Trophoblast cell (in vitro differentiated cells and primary cell): ENCODE data around the gene OR10K1.

Experiments used
- DNase-seq, 2 donors: peaks; one replicate each; pipeline ENCODE4 v3.0.0-alpha.2; 2016
- H2AFZ ChIP-seq: 2 replicates; pipeline ENCODE4 v1.6.1; 2013; ENCODE audit warnings: low read length, moderate library complexity, mild to moderate bottlenecking; ENCODE audit not compliant: insufficient read depth, poor library complexity
- H2AK5ac ChIP-seq: 2 replicates; pipeline ENCODE4 v1.6.1; 2013; ENCODE audit warnings: mild to moderate bottlenecking, low read length
- H2BK120ac ChIP-seq: 2 replicates; pipeline ENCODE4 v1.6.1; 2013; ENCODE audit warnings: low read length, mild to moderate bottlenecking, moderate library complexity; ENCODE audit not compliant: insufficient read depth, poor library complexity
- H2BK12ac ChIP-seq: 2 replicates; pipeline ENCODE4 v1.6.1; 2013; ENCODE audit warnings: mild to moderate bottlenecking, low read length, moderate library complexity
- H2BK5ac ChIP-seq: 2 replicates; pipeline ENCODE4 v1.6.1; 2013; ENCODE audit warnings: low read length, low read depth, moderate library complexity, mild to moderate bottlenecking; ENCODE audit not compliant: poor library complexity
- H3K14ac ChIP-seq: 2 replicates; pipeline ENCODE4 v1.6.1; 2013; ENCODE audit warnings: mild to moderate bottlenecking, low read length
- H3K18ac ChIP-seq: 2 replicates; pipeline ENCODE4 v1.6.1; 2013; ENCODE audit warnings: mild to moderate bottlenecking, low read length
- H3K23ac ChIP-seq: 2 replicates; pipeline ENCODE4 v1.6.1; 2013; ENCODE audit warnings: low read length
- H3K27ac ChIP-seq: 2 replicates; pipeline ENCODE4 v1.5.1; 2013; ENCODE audit warnings: low read depth, mild to moderate bottlenecking, inconsistent platforms, low read length, moderate library complexity
- H3K27me3 ChIP-seq: 2 replicates; pipeline ENCODE4 v1.6.1; 2013; ENCODE audit warnings: inconsistent platforms, mild to moderate bottlenecking, low read length, moderate library complexity; ENCODE audit not compliant: insufficient read depth
- H3K36me3 ChIP-seq, 2 experiments: 1 replicate in 1 of 2; 2 replicates in 1 of 2; pipeline ENCODE4 v1.6.1; 2013; ENCODE audit warnings: low read length in 2 of 2, mild to moderate bottlenecking in 2 of 2, moderate library complexity in 1 of 2; ENCODE audit not compliant: insufficient read depth in 2 of 2, control insufficient read depth in 1 of 2
- H3K4ac ChIP-seq: 2 replicates; pipeline ENCODE4 v1.6.1; 2013; ENCODE audit warnings: low read depth, mild to moderate bottlenecking, low read length, moderate library complexity
- H3K4me1 ChIP-seq, 2 experiments: 1 replicate in 1 of 2; 2 replicates in 1 of 2; pipeline ENCODE4 v1.6.1; 2013; ENCODE audit warnings: low read length in 2 of 2, mild to moderate bottlenecking in 2 of 2, moderate library complexity in 1 of 2; ENCODE audit not compliant: insufficient read depth in 2 of 2, control insufficient read depth in 1 of 2
- H3K4me2 ChIP-seq: 2 replicates; pipeline ENCODE4 v1.6.1; 2013; ENCODE audit warnings: inconsistent platforms, mild to moderate bottlenecking, low read length, moderate library complexity
- H3K4me3 ChIP-seq: 2 replicates; pipeline ENCODE4 v1.5.1; 2013; ENCODE audit warnings: mild to moderate bottlenecking, low read depth, low read length, inconsistent platforms
- H3K79me1 ChIP-seq: one replicate; pipeline ENCODE4 v1.6.1; 2013; ENCODE audit warnings: low read length
- H3K79me2 ChIP-seq: 2 replicates; pipeline ENCODE4 v1.6.1; 2013; ENCODE audit warnings: low read length, mild to moderate bottlenecking; ENCODE audit not compliant: control insufficient read depth, insufficient read depth, poor library complexity
- H3K9ac ChIP-seq: 2 replicates; pipeline ENCODE4 v1.6.1; 2013; ENCODE audit warnings: mild to moderate bottlenecking, low read length
- H3K9me3 ChIP-seq: 2 replicates; pipeline ENCODE4 v1.6.1; 2013; ENCODE audit warnings: low read depth, mild to moderate bottlenecking, control low read depth, inconsistent platforms, low read length; ENCODE audit not compliant: insufficient read depth
- H4K12ac ChIP-seq: 2 replicates; pipeline ENCODE4 v1.6.1; 2013; ENCODE audit warnings: low read depth, mild to moderate bottlenecking, low read length, moderate library complexity
- H4K8ac ChIP-seq: 2 replicates; pipeline ENCODE4 v1.6.1; 2013; ENCODE audit warnings: low read depth, mild to moderate bottlenecking, low read length, moderate library complexity
- H4K91ac ChIP-seq: one replicate; pipeline ENCODE4 v1.6.1; 2013; ENCODE audit warnings: low read depth, mild to moderate bottlenecking, low read length, moderate library complexity

OR10K1 gene

GRCh38 chr1:158516966-158517365 lies 55.3 kb downstream of the OR10K1 start:
- no peak overlapping the region for H3K23ac ChIP-seq
- no peak overlapping the region for H3K14ac ChIP-seq
- no peak overlapping the region for H2BK120ac ChIP-seq
- H4K91ac ChIP-seq, result no peak overlapping the region
- no peak overlapping the region for H3K9ac ChIP-seq
- H2AFZ ChIP-seq, result no peak overlapping the region
- no peaks in the 10 kb centered on the region for H3K36me3 ChIP-seq
- H3K27me3 ChIP-seq, result no peaks in the 10 kb centered on the region
- H3K79me2 ChIP-seq, result no peaks in the 10 kb centered on the region
- H3K4me3 ChIP-seq, result no peak overlapping the region
- H3K79me1 ChIP-seq, result no peaks in the 10 kb centered on the region
- no peak overlapping the region for H4K12ac ChIP-seq
- no peak overlapping the region for H2BK12ac ChIP-seq
- no peak overlapping the region for H3K27ac ChIP-seq
- H3K9me3 ChIP-seq, result no peaks in the 10 kb centered on the region
- H4K8ac ChIP-seq, result no peak overlapping the region
- H3K18ac ChIP-seq, result no peak overlapping the region
- no peaks in the 10 kb centered on the region for H3K4me1 ChIP-seq
- no peak overlapping the region for H2BK5ac ChIP-seq
- H2AK5ac ChIP-seq, result no peak overlapping the region
- DNase-seq, result no peak
- no peak overlapping the region for H3K4me2 ChIP-seq
- H3K4ac ChIP-seq, result no peak overlapping the region
